ENCODE measurements around the gene ZNF761.
"Not testable (repeated sequence)": the region's sequence is repeated elsewhere in the genome, so short reads cannot be mapped to it uniquely, and the experiment has no call there.

DNA sequence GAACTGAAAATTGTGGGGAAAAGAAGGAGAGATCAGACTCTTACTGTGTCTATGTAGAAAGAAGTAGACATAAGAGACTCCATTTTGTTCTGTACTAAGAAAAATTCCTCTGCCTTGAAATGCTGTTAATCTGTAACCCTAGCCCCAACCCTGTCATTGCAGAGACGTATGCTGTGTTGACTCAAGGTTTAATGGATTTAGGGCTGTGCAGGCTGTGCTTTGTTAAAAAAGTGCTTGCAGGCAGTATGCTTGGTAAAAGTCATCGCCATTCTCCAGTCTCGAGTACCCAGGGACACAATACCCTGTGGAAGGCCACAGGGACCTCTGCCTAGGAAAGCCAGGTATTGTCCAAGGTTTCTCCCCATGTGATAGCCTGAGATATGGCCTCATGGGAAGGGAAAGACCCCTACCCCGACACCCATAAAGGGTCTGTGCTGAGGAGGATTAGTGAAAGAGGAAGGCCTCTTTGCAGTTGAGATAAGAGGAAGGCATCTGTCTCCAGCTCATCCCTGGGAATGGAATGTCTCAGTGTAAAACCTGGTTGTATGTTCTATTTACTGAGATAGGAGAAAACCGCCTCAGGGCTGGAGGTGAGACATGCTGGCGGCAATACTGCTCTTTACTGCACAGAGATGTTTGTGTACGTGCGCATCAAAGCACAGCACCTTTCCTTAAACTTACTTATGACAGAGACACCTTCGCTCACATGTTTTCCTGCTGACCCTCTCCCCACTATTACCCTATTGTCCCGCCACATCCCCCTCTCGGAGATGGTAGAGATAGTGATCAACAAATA is 11.1 kb upstream of the ZNF761 start:
- TF ChIP-seq, protein P1, sequence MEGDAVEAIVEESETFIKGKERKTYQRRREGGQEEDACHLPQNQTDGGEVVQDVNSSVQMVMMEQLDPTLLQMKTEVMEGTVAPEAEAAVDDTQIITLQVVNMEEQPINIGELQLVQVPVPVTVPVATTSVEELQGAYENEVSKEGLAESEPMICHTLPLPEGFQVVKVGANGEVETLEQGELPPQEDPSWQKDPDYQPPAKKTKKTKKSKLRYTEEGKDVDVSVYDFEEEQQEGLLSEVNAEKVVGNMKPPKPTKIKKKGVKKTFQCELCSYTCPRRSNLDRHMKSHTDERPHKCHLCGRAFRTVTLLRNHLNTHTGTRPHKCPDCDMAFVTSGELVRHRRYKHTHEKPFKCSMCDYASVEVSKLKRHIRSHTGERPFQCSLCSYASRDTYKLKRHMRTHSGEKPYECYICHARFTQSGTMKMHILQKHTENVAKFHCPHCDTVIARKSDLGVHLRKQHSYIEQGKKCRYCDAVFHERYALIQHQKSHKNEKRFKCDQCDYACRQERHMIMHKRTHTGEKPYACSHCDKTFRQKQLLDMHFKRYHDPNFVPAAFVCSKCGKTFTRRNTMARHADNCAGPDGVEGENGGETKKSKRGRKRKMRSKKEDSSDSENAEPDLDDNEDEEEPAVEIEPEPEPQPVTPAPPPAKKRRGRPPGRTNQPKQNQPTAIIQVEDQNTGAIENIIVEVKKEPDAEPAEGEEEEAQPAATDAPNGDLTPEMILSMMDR (conservative IDR thresholded peaks at IDR 0.05 in 1 of 2, IDR thresholded peaks at IDR 0.05 in 1 of 2; ENCODE audit: low read depth in 1 of 2, low read length in 2 of 2) = not testable (repeated sequence)
- not testable (repeated sequence) for TF ChIP-seq EZH2 (IDR thresholded peaks at IDR 0.05; ENCODE audit: low read length, missing control alignments)
